PFSK-1 (cell line): Measurements from ENCODE around the gene KITLG.

Experiments
- FOXP2 ChIP-seq: optimal IDR thresholded peaks from 2 replicates; pipeline ENCODE3; 2011; ENCODE audit warnings: borderline replicate concordance, control low read depth, inconsistent platforms; ENCODE audit not compliant: insufficient read depth; ENCODE audit errors: extremely low read length, extremely low read depth
- POLR2AphosphoS5 ChIP-seq: IDR thresholded peaks from 2 replicates; pipeline ENCODE4 v1.6.1; 2012; ENCODE audit warnings: low read depth, mild to moderate bottlenecking, control low read depth, low read length, moderate library complexity
- REST ChIP-seq, 2 experiments: IDR thresholded peaks; 2 replicates each; pipeline versions ENCODE4 v1.6.1 to v1.8.0; 2011 to 2012; ENCODE audit warnings: low read depth in 2 of 2, low read length in 2 of 2, control low read depth in 1 of 2, inconsistent platforms in 1 of 2, mild to moderate bottlenecking in 1 of 2, moderate library complexity in 1 of 2; ENCODE audit not compliant: insufficient read depth in 1 of 2
- SIN3A ChIP-seq: IDR thresholded peaks from 2 replicates; pipeline ENCODE4 v1.6.1; 2012; ENCODE audit warnings: mild to moderate bottlenecking, low read length, moderate library complexity, borderline replicate concordance; ENCODE audit not compliant: insufficient read depth
- TAF1 ChIP-seq: IDR thresholded peaks from 2 replicates; pipeline ENCODE4 v1.6.1; 2012; ENCODE audit warnings: low read length, control low read depth, borderline replicate concordance; ENCODE audit not compliant: insufficient read depth

- TF ChIP-seq POLR2AphosphoS5 (peak; percentile 96), SIN3A (0 out of 2 replicates have a peak, but pooled peaks have one; percentile 13), TAF1 (peak; percentile 66; the same call in 1 of the 2 replicates), REST (IDR thresholded peaks at IDR 0.05; ENCODE audit: insufficient read depth in 1 of 2, low read depth in 2 of 2, low read length in 2 of 2) (no peak), FOXP2 (peak; percentile 51)
These were observed at the start of gene KITLG for GRCh38 chr12:88580051-88580871.
